ENCODE results near the gene PSME4.
"Not testable (repeated sequence)": the region's sequence is repeated elsewhere in the genome, so short reads cannot be mapped to it uniquely, and the experiment has no call there.

Gene PSME4

GRCh38 chr2:53880756-53881155 is 90.0 kb downstream of the PSME4 start:
- H3K27ac Mint-ChIP-seq = no peak overlapping the region
- no peak overlapping the region for H3K4me3 Mint-ChIP-seq

GRCh38 chr2:53877556-53877955 is 93.2 kb downstream of the PSME4 start:
- no peak overlapping the region for H3K27ac Mint-ChIP-seq
- H3K4me3 Mint-ChIP-seq = no peak overlapping the region
- no peak for ATAC-seq
- no peaks in the 10 kb centered on the region for H3K9me3 Mint-ChIP-seq
- no peaks in the 10 kb centered on the region for H3K4me1 Mint-ChIP-seq
- no peaks in the 10 kb centered on the region for H3K27me3 Mint-ChIP-seq
- H3K36me3 Mint-ChIP-seq = peaks cover 61% of the 10 kb centered on the region

More at GRCh38 chr2:53880756-53881155, 90.0 kb downstream of the PSME4 start:
- peaks cover 68% of the 10 kb centered on the region for H3K36me3 Mint-ChIP-seq
- H3K9me3 Mint-ChIP-seq = no peaks in the 10 kb centered on the region
- ATAC-seq = no peak
- H3K27me3 Mint-ChIP-seq = no peaks in the 10 kb centered on the region
- no peaks in the 10 kb centered on the region for H3K4me1 Mint-ChIP-seq

GRCh38 chr2:53877112-53877511 is 93.7 kb downstream of the PSME4 start:
- Mint-ChIP-seq H3K4me1 (no peaks in the 10 kb centered on the region), H3K4me3 (no peak overlapping the region), H3K36me3 (peaks cover 56% of the 10 kb centered on the region), H3K27me3 (no peaks in the 10 kb centered on the region), H3K9me3 (no peaks in the 10 kb centered on the region), H3K27ac (no peak overlapping the region)
- no peak for ATAC-seq

- Mint-ChIP-seq H3K36me3 (peaks cover 43% of the 10 kb centered on the region), H3K27me3 (no peaks in the 10 kb centered on the region), H3K4me1 (no peaks in the 10 kb centered on the region), H3K9me3 (no peaks in the 10 kb centered on the region), H3K4me3 (no peak overlapping the region), H3K27ac (no peak overlapping the region)
- ATAC-seq = no peak
These were observed 96.3 kb downstream of the PSME4 start for GRCh38 chr2:53874401-53874950.

- no peaks in the 10 kb centered on the region for H3K27me3 Mint-ChIP-seq
- H3K4me1 Mint-ChIP-seq = no peaks in the 10 kb centered on the region
- H3K4me3 Mint-ChIP-seq = no peak overlapping the region
- no peaks in the 10 kb centered on the region for H3K9me3 Mint-ChIP-seq
- ATAC-seq = no peak
- H3K27ac Mint-ChIP-seq = no peak overlapping the region
- H3K36me3 Mint-ChIP-seq = peaks cover 40% of the 10 kb centered on the region
These were observed 103.0 kb downstream of the PSME4 start for GRCh38 chr2:53867773-53868172.

DNA sequence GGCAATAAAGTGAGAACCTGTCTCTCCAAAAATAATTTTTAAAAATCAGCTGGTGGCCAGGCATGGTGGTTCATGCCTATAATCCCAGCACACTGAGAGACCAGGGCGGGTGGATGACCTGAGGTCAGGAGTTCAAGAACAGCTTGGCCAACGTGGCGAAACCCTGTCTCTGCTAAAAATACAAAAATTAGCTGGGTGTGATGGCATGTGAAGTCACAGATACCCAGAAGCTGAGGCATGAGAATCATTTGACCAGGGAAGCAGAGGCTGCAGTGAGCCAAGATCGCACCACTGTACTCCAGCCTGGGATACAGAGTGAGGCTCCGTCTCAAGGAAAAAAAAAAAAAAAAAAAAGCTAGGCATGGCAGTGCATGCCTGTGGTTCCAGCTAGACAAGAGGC is 103.6 kb downstream of the PSME4 start:
- H3K27ac Mint-ChIP-seq = no peak overlapping the region
- H3K9me3 Mint-ChIP-seq = no peaks in the 10 kb centered on the region
- H3K4me3 Mint-ChIP-seq = no peak overlapping the region
- ATAC-seq = no peak
- no peaks in the 10 kb centered on the region for H3K4me1 Mint-ChIP-seq
- H3K27me3 Mint-ChIP-seq = no peaks in the 10 kb centered on the region
- peaks cover 44% of the 10 kb centered on the region for H3K36me3 Mint-ChIP-seq

DNA sequence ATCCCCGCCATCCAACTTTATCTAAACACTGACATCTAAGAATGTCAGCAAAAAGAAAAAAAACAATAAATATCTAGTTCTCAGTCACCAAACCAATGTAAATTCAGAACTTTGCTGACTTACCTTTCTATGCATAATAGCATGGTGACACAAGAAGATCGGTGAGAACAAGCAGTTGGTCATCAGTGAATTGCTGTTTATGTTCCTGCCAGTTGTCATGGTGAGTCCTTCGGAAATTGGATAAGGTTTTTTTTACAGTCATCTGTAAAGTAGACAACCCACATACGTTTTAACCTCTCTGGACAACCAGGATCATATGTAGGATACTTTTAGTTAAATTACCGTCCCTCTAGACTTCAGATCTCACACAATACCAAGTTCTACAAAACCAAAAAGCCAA is 104.8 kb downstream of the PSME4 start:
- no peak for ATAC-seq
- no peaks in the 10 kb centered on the region for H3K9me3 Mint-ChIP-seq
- peaks cover 44% of the 10 kb centered on the region for H3K36me3 Mint-ChIP-seq
- H3K27me3 Mint-ChIP-seq = no peaks in the 10 kb centered on the region
- H3K27ac Mint-ChIP-seq = no peak overlapping the region
- H3K4me1 Mint-ChIP-seq = no peaks in the 10 kb centered on the region
- no peak overlapping the region for H3K4me3 Mint-ChIP-seq

DNA sequence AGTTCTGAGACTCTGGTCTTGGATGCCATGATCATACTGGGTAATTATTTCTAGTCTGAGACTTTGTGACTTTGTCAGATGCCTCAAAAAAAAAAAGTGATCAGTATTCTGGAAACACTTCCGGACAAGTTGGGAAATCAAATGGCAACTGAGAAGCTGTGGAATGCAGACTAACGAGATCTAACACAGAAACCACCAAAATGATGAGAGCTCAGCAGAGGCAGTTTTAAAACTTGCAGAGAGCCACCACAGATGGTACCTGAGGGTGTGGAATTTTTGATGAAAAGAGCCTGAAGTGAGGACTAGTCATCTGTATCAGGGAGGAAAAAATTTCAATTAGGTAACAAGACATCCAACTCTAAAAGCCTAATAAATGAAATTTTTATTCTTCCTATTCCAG is 105.5 kb downstream of the PSME4 start:
- Mint-ChIP-seq H3K36me3 (peaks cover 44% of the 10 kb centered on the region), H3K27ac (no peak overlapping the region), H3K9me3 (no peaks in the 10 kb centered on the region), H3K27me3 (no peaks in the 10 kb centered on the region), H3K4me1 (no peaks in the 10 kb centered on the region), H3K4me3 (no peak overlapping the region)
- no peak for ATAC-seq

GRCh38 chr2:53863538-53864227 is 107.1 kb downstream of the PSME4 start:
- Mint-ChIP-seq H3K4me3 (no peak overlapping the region), H3K27ac (no peak overlapping the region), H3K9me3 (no peaks in the 10 kb centered on the region), H3K27me3 (no peaks in the 10 kb centered on the region), H3K36me3 (peaks cover 33% of the 10 kb centered on the region), H3K4me1 (no peaks in the 10 kb centered on the region)
- ATAC-seq = no peak

- H3K36me3 Mint-ChIP-seq = peaks cover 40% of the 10 kb centered on the region
- no peaks in the 10 kb centered on the region for H3K9me3 Mint-ChIP-seq
- no peaks in the 10 kb centered on the region for H3K4me1 Mint-ChIP-seq
- ATAC-seq = no peak
- H3K27me3 Mint-ChIP-seq = no peaks in the 10 kb centered on the region
- no peak overlapping the region for H3K4me3 Mint-ChIP-seq
- no peak overlapping the region for H3K27ac Mint-ChIP-seq
These were observed 109.0 kb downstream of the PSME4 start for GRCh38 chr2:53861824-53862223.

DNA sequence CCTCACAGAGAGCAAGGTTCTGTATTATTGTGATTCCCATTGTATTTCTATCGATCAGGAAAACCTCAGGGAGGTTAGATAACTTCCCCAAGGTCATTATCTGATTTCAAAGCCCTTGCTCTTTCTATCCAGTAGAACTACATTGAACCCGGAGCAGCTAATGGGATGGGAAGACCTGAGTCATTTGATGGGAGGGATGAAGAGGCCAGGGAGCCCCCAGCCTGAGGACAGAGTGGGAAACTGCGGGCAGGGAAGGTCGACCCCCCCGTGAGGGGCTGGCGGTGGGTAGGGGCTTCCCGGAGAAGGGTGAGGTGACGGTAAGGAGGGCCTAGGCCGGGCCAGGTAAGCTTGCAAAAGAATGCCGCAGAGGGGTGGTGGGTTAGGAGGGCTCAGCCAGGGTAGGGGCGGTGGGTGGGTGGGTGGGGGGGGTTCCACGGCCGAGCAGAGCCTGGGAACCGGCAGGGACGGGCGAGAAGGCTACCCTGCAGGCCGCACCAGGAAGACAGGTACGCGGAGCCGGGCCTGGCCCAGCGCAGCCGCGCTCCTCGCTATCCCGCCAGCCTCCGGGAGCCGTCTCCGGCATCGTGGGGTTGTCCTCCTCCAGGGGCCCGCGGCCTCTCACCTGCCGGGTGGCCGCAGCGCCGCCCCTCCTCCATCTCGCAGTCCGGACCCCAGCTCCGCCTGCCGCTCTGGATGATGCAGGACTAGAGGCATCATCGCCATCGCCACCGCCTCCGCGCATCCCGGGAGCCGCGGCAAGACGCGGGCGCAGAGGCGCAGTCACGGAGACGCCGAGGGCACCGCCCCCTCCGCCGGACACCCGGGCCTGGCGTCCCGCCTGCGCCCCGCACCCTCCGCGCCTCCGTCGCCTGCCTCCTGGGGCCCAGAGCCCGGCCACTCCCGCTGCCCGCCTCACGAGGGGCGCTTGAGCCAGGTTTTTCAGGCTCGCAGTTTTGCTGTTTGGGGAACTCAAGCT is 111.3 kb downstream of the PSME4 start, which contains the start of gene GPR75:
Gene GPR75 (minus strand): TSS at position 762 of the 976 bp plus-strand sequence. CDS start 5,211 bp downstream, outside the sequence.
- Mint-ChIP-seq H3K27ac (no peak within 1 kb of the TSS), H3K4me3 (no peak within 1 kb of the TSS), H3K4me1 (no peaks in the 10 kb centered on the region), H3K9me3 (no peaks in the 10 kb centered on the region), H3K36me3 (peaks cover 31% of the 10 kb centered on the region), H3K27me3 (no peaks in the 10 kb centered on the region)
- ATAC-seq = peak; percentile 67

GRCh38 chr2:53856272-53856671 is 114.5 kb downstream of the PSME4 start:
- H3K36me3 Mint-ChIP-seq = peaks cover 46% of the 10 kb centered on the region
- no peak overlapping the region for H3K27ac Mint-ChIP-seq
- no peaks in the 10 kb centered on the region for H3K9me3 Mint-ChIP-seq
- no peaks in the 10 kb centered on the region for H3K27me3 Mint-ChIP-seq
- no peak overlapping the region for H3K4me3 Mint-ChIP-seq
- ATAC-seq = no peak
- no peaks in the 10 kb centered on the region for H3K4me1 Mint-ChIP-seq

- Mint-ChIP-seq H3K27me3 (no peaks in the 10 kb centered on the region), H3K27ac (no peak overlapping the region), H3K9me3 (no peaks in the 10 kb centered on the region), H3K36me3 (peaks cover 50% of the 10 kb centered on the region), H3K4me1 (no peaks in the 10 kb centered on the region), H3K4me3 (no peak overlapping the region)
- ATAC-seq = no peak
These were observed 116.1 kb downstream of the PSME4 start for GRCh38 chr2:53854678-53855077.

DNA sequence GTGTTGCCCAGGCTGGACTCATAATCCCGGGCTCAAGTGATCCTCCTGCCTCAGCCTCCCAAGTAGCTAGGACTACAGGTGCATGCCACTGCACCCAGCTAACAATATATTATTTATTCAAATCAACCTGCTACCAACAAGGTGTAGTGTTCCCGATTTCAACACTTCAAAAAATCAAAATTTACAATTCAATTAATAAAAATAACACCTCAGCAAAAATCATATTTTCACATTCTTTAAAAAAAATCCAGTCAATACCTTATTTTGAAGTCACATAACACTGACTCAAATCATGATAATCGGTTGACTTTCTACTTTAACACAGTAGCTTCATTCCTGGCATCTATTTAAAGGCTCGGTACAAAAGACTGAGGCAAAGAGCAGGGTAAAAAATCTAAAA is 118.3 kb downstream of the PSME4 start:
- no peaks in the 10 kb centered on the region for H3K27me3 Mint-ChIP-seq
- H3K4me1 Mint-ChIP-seq = no peaks in the 10 kb centered on the region
- no peak overlapping the region for H3K27ac Mint-ChIP-seq
- peaks cover 51% of the 10 kb centered on the region for H3K36me3 Mint-ChIP-seq
- no peaks in the 10 kb centered on the region for H3K9me3 Mint-ChIP-seq
- no peak overlapping the region for H3K4me3 Mint-ChIP-seq
- no peak for ATAC-seq

DNA sequence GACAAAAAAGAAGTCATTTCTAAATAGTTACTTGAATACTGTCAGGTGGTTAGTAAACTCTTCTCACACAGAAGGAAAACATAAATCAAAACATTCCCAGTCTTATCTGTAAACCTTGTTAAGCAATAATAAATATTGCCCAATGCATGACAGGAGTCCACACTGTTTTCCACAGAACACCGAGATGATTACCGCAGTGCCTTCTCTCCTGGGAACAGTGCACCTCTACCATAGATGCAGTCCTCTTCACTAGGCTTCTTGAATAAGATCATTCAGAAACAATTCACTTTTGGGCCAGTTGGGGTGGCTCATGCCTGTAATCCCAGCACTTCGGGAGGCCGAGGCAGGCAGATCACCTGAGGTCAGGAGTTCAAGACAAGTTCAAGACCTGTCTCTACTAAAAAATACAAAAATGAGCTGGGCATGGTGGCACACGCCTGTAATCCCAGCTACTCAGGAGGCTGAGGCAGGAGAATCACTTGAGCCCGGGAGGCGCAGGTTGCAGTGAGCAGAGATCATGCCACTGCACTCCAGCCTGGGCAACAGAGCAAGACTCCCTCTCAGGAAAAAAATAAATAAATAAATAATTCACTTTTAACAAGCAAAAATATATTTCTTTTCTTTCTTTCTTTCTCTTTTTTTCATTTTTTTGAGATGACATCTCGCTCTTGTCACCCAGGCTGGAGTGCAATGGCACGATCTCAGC is 119.6 kb downstream of the PSME4 start:
- not testable (repeated sequence) for H3K27me3 Mint-ChIP-seq, H3K4me1 Mint-ChIP-seq, H3K9me3 Mint-ChIP-seq, ATAC-seq, H3K4me3 Mint-ChIP-seq, H3K27ac Mint-ChIP-seq
- H3K36me3 Mint-ChIP-seq = peaks cover 46% of the 10 kb centered on the region
